22Rv1 (cell line): ENCODE data around the gene FBXO47.

Experiments
- CTCF ChIP-seq: fragments of 450-650 bp; IDR thresholded peaks from 2 replicates; pipeline ENCODE4 v1.5.1; 2017; ENCODE audit warnings: mild to moderate bottlenecking
- ZFX ChIP-seq: fragments of 450-650 bp; IDR thresholded peaks from 2 replicates; pipeline ENCODE4 v1.6.1; 2017; ENCODE audit warnings: antibody characterized with exemption, borderline replicate concordance

- TF ChIP-seq CTCF (no peak), ZFX (no peak)
Measured at GRCh38 chr17:38905375-38905774, 61.8 kb downstream of the FBXO47 start.
